CD4-positive, alpha-beta T cell treated with Interferon gamma for 1 hour (primary cell): ENCODE results near the gene IFI44.

Experiments used
- DNase-seq: peaks from one replicate; pipeline ENCODE4 v3.0.0-alpha.2; 2020

IFI44 gene

GRCh38 chr1:78649628-78650027, at the start of gene IFI44:
IFI44 (plus strand) TSS chr1:78649831; CDS start chr1:78650196, 365 bp downstream.
- DNase-seq = peak; percentile 61

DNA sequence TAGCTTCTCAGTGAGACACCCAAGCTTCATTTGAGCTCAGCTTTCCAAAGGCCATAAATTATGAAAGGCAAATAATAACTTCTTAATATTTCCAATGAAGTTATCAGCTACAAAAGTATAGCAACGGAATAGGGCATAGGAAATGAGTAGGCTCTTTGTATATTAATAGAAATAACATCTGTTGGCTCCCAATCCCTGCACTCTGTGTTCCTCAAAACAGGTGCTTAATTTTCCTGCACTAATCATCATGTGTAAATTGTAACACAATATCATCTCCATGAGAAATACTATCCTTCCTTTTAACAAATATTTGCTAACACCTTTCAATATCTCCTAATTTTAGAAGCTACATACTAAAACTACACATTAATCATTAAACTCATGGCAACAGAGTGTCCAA, 48.6 kb upstream of the IFI44 start:
- no peak for DNase-seq

- no peak for DNase-seq
Observed at GRCh38 chr1:78603206-78603605, 46.4 kb upstream of the IFI44 start.

DNA sequence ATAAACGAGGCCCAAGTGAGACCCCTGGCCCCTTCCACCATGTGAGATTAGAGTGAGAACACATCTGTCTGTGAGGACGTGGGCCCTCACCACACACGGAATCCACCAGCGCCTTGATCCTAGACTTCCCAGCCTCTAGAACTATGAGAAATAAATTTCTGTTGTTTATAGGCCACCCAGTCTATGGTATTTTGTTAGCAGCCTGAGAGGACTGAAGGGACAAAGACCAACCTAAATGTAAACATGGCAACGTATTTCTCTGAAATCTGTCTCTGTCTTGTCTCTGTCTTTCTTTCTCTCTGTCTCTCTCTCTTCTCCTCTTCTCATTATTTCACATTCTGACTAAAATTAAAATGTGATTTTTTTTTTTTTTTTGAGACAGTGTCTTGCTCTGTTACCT, 45.0 kb upstream of the IFI44 start:
- no peak for DNase-seq

DNA sequence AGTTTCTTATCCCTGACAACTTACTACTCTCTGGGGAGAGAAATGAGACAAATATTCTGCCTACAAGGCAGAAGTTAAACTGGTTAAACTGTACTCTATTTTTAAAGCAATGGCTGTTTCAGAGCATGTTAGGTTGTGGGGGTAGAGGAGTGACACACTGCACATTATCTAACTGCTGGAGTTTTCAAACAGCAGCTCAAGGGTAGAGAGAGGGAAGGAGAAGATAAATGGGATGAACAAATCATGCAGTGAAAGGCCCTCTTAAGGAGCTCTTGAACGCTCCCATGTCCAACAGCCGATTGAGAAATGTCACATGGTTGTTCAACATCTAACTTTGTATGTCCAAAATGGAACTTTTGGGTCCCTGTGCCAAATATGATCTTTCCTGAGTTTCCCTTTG, 43.4 kb upstream of the IFI44 start:
- no peak for DNase-seq

DNA sequence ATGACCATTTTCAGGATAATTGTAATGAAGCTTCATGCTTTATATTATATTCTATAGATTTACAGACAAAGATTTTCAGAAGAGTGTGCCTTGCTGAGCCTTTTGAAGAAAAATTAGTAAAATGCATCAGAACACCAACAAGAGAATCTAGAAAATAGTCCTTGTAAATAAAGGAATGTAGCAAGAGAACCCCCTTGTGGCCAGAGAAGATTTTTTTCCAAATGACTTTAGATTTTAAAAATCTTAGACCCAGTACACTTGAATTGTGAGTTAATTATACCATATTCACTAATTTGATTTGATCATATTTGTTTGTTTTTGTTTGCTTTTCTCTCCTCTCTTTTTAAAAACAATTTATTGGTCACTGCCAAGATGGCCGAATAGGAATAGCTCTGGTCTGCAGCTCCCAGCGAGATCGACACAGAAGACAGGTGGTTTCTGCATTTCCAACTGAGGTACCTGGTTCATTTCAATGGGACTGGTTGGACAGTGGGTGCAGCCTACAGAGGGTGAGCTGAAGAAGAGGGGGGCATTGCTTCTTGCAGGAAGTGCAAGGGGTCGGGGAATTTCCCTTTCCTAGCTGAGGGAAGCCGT, 42.2 kb upstream of the IFI44 start:
- DNase-seq = no peak

- DNase-seq = no peak
Observed at GRCh38 chr1:78607944-78608343, 41.7 kb upstream of the IFI44 start.

GRCh38 chr1:78617615-78618026, 32.0 kb upstream of the IFI44 start:
- DNase-seq = peak; percentile 33

DNA sequence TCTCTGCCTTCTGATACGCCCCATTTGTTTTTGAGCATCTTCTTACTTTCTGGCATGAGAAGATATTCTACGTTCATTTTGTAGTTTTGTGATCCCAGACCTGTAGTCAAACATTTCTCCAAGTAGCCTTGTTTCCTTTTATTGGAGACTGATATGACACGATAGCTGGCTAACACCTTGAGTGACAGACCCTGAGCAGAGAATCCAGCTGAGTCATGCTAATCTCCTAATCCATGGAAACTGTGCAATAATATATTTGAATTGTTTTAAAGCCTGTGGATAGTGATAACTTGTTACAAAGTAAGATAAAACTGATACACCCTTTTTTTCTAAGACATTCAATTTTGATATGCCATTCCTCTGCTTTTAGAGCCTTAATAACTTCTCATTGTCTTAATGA, 30.6 kb upstream of the IFI44 start:
- DNase-seq = no peak

DNA sequence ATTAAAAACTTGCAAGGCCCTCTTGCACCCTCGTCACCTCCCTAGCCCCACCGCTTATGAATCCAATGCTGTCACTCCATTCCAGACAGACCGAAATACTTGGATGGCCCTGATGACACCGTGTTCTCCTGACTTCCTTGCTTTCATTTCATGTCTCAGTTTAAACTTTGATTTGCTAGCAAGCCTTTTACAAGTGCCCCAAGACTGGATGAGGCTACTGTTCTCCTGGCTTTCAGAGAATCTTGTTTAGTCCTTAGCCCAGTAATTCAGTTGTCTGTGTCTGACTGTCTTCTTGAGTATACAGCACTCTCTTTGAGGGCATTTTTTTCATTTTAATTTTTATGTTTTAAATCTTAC, 30.2 kb upstream of the IFI44 start:
- DNase-seq = no peak

GRCh38 chr1:78619803-78620579, 29.6 kb upstream of the IFI44 start, which contains the start of gene IFI44L:
IFI44L (plus strand) TSS chr1:78620448; CDS start chr1:78627916, 7,468 bp downstream.
- DNase-seq = peak; percentile 10

GRCh38 chr1:78620666-78621065, 29.0 kb upstream of the IFI44 start:
- no peak for DNase-seq

- DNase-seq = no peak
Observed at GRCh38 chr1:78622548-78622947, 27.1 kb upstream of the IFI44 start.

DNA sequence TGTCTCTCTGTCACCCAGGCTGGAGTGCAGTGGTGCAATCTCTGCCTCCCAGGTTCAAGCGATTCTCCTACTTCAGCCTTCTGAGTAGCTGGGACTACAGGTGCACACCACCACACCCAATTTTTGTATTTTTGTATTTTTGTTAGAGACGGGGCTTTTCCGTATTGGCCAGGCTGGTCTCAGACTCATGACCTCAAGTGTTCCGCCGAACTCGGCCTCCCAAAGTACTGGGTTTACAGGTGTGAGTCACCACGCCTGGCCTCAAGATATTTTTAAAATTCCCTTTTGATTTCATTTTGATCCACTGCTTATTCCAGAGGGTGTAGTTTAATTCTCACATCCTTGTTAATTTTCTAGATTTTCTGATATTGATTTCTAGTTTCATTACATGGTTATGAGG, 25.6 kb upstream of the IFI44 start:
- no peak for DNase-seq

DNA sequence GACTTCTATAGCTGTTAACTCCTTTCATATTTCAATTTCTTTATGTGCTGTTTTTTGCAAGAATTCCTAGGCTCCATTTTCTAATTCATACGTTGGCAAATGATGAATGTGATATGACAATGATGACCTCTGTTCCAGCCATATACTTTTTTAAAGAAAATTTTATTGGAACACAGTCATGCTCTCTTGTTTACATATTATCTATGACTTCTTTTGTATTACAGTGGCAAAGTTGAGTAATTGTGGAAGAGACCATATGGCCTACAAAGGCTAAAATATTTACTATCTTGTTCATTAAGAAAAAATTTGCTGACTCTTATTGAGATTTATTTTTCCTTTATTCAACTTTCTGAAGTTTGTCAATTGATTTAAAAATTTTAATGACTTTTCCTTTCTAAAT, 22.3 kb upstream of the IFI44 start:
- DNase-seq = no peak

DNA sequence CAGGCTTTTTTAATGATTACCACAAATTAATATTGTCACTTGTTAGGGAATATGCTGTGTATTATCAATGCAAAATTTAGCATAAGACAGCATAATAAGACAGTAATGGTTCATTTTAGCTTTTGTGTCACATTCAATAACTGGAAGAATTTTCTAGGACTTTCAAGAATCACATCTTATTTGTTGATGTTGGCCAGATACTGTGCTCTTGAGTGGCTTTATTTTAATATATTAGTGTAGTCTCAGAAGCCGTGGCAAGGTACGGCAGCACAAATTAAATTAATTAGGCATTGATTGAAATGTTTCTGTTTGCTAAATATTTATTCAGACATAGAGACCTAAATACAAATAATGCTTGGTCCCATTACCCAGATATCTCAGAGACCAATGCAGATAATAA, 19.0 kb upstream of the IFI44 start:
- no peak for DNase-seq

DNA sequence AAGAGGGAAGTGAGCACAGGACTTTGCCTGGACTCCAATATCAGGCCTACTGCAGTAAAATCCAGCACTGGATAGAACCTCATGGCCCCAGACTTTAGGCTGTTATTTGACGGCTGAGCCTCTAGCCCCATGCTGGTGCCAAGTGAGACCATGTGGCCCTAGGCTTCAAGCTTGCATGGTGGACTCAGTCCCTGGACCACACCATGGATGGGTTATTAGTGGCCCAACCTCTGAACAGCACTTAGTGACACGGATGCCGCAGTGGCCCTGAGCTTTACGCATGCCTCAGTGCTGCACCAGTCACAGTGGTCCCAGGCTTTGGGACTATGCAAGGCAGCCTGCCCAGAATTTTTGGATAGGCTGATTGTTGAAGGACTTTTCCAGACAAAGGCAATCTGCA, 16.4 kb upstream of the IFI44 start:
- DNase-seq = no peak

GRCh38 chr1:78640462-78640861, 9.2 kb upstream of the IFI44 start:
- DNase-seq = no peak

DNA sequence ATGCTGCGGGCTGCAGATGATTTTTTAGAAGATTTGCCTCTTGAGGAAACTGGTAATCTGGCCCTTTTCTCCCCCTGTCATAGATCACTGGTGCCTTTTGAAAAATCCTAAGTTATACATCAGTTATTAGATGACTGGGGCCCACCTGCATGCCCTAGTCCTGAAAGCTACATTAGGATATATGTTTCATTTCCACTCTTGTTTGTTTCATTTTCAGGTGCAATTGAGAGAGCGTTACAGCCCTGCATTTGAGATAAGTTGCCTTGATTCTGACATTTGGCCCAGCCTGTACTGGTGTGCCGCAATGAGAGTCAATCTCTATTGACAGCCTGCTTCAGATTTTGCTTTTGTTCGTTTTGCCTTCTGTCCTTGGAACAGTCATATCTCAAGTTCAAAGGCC, 8.1 kb upstream of the IFI44 start:
- DNase-seq = no peak

DNA sequence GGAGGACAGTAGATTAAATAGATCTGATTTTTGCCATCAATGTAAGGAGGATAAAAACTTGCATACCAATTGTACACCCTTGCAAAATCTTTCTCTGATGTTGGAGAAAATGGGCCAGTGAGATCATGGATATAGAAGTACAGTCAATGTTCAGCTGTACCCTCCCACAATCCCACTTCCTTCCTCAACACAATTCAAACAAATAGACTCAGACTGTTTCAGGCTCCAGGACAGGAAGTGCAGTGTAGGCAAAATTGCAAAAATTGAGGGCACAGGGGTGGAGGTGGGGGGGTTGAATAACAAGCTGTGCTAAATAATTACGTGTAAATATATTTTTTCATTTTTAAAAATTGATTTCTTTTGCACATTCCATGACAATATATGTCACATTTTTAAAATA, 3.9 kb upstream of the IFI44 start:
- DNase-seq = no peak

- no peak for DNase-seq
Observed at GRCh38 chr1:78647238-78647637, 2.4 kb upstream of the IFI44 start.

- DNase-seq = no peak
Observed at GRCh38 chr1:78650114-78650660, 556 bp downstream of the IFI44 start.

- no peak for DNase-seq
Observed at GRCh38 chr1:78651241-78651640, 1.6 kb downstream of the IFI44 start.

GRCh38 chr1:78652019-78652560, 2.5 kb downstream of the IFI44 start:
- DNase-seq = no peak
